Calu3 (cell line): Measurements from ENCODE around the gene OLFM4. TPM values are rescaled to one million over a fixed set of nuclear protein-coding genes. Genes with fewer than 3 reads are reported as not detected.

ENCODE experiments used
- BruUV-seq: library from RNA; stranded (reverse); fragments of 400-500 nt; replicated peaks from 2 replicates; lab custom pipeline; 2021; lab: Mats Ljungman, UMichigan
- CTCF ChIA-PET: fragments of 300-600 bp; sonication (Branson Sonifier 250); formaldehyde crosslinking; loops from one replicate; lab custom pipeline; 2022; ENCODE audit warnings: antibody characterized with exemption; lab: Charles Lee
- DNase-seq: peaks from one replicate; pipeline ENCODE4 v3.0.0; 2022
- H3K27ac Mint-ChIP-seq: one replicate; pipeline ENCODE4 v1.8.0; 2022; ENCODE audit warnings: mixed read lengths; ENCODE audit not compliant: unreplicated experiment
- H3K27me3 Mint-ChIP-seq: one replicate; pipeline ENCODE4 v1.8.0; 2022; ENCODE audit warnings: mixed read lengths; ENCODE audit not compliant: unreplicated experiment
- H3K36me3 Mint-ChIP-seq: one replicate; pipeline ENCODE4 v1.8.0; 2022; ENCODE audit warnings: mild to moderate bottlenecking, moderate library complexity, mixed read lengths; ENCODE audit not compliant: insufficient read depth, unreplicated experiment
- H3K4me1 Mint-ChIP-seq: one replicate; pipeline ENCODE4 v1.8.0; 2022; ENCODE audit warnings: mild to moderate bottlenecking, low read depth, mixed read lengths; ENCODE audit not compliant: unreplicated experiment
- H3K4me3 Mint-ChIP-seq: one replicate; pipeline ENCODE4 v1.8.0; 2022; ENCODE audit warnings: mild to moderate bottlenecking, low read depth, moderate library complexity, mixed read lengths; ENCODE audit not compliant: unreplicated experiment
- H3K9me3 Mint-ChIP-seq: one replicate; pipeline ENCODE4 v1.8.0; 2022; ENCODE audit warnings: low read depth, mixed read lengths; ENCODE audit not compliant: unreplicated experiment
- CTCF ChIP-seq: fragments of 200-600 bp; IDR thresholded peaks from one replicate; pipeline ENCODE4 v1.8.0; 2022; ENCODE audit warnings: antibody characterized with exemption; ENCODE audit not compliant: unreplicated experiment
- intact Hi-C: fragments of 100-400 bp; cut with micrococcal nuclease; formaldehyde crosslinking; loops from one replicate; pipeline ENCODE4 v1.10.0; 2022; ENCODE audit not compliant: unreplicated experiment
- total RNA-seq: library from RNA; stranded (reverse); gene quantifications from 2 replicates; pipeline ENCODE4 v1.2.3, GENCODE V29; 2022

The OLFM4 gene
- total RNA-seq, 1 experiment from 2014 or later: 33.5 TPM

GRCh38 chr13:52984881-52985363, 43.7 kb upstream of the OLFM4 start:
- no peak for TF ChIP-seq CTCF

GRCh38 chr13:52991344-52992020, 37.1 kb upstream of the OLFM4 start:
- no peak overlapping the region for H3K4me3 Mint-ChIP-seq
- no peaks in the 10 kb centered on the region for H3K27me3 Mint-ChIP-seq
- H3K36me3 Mint-ChIP-seq: no peaks in the 10 kb centered on the region
- BruUV-seq: no TSS peak
- CTCF ChIA-PET: no interaction called here
- no peak overlapping the region for H3K27ac Mint-ChIP-seq
- intact Hi-C loops: no loop called here
- H3K9me3 Mint-ChIP-seq: no peaks in the 10 kb centered on the region
- no peak for DNase-seq
- TF ChIP-seq CTCF: no peak
- H3K4me1 Mint-ChIP-seq: no peaks in the 10 kb centered on the region

More at GRCh38 chr13:52984881-52985363, 43.7 kb upstream of the OLFM4 start:
- no peak for DNase-seq
- intact Hi-C loops: no loop called here
- H3K4me1 Mint-ChIP-seq: no peaks in the 10 kb centered on the region
- H3K27ac Mint-ChIP-seq: no peak overlapping the region
- peaks cover 16% of the 10 kb centered on the region for H3K27me3 Mint-ChIP-seq
- CTCF ChIA-PET: no interaction called here
- H3K9me3 Mint-ChIP-seq: peaks cover 2% of the 10 kb centered on the region
- no TSS peak for BruUV-seq
- H3K4me3 Mint-ChIP-seq: no peak overlapping the region
- no peaks in the 10 kb centered on the region for H3K36me3 Mint-ChIP-seq

- DNase-seq: no peak
- H3K27ac Mint-ChIP-seq: no peak overlapping the region
- CTCF ChIA-PET: no interaction called here
- TF ChIP-seq CTCF: no peak
- no peak overlapping the region for H3K4me3 Mint-ChIP-seq
- BruUV-seq: no TSS peak
- H3K27me3 Mint-ChIP-seq: no peaks in the 10 kb centered on the region
- H3K36me3 Mint-ChIP-seq: no peaks in the 10 kb centered on the region
- no peaks in the 10 kb centered on the region for H3K4me1 Mint-ChIP-seq
- intact Hi-C loops: no loop called here
- no peaks in the 10 kb centered on the region for H3K9me3 Mint-ChIP-seq
These were observed 36.5 kb upstream of the OLFM4 start for GRCh38 chr13:52992110-52992509.

- CTCF ChIA-PET: no interaction called here
- DNase-seq: no peak
- TF ChIP-seq CTCF: no peak
- Mint-ChIP-seq H3K36me3 (no peaks in the 10 kb centered on the region), H3K4me1 (no peaks in the 10 kb centered on the region), H3K4me3 (no peak overlapping the region), H3K27ac (no peak overlapping the region), H3K9me3 (no peaks in the 10 kb centered on the region), H3K27me3 (no peaks in the 10 kb centered on the region)
- intact Hi-C loops: no loop called here
- no TSS peak for BruUV-seq
These were observed 34.6 kb upstream of the OLFM4 start for GRCh38 chr13:52994051-52994450.
